Measurements from ENCODE around the gene CDK4. TPM values are rescaled to one million over a fixed set of nuclear protein-coding genes. Genes with fewer than 3 reads are reported as not detected.

Gene CDK4
- total RNA-seq, 1 donor from 2014 or later, result 120 TPM

- Mint-ChIP-seq H3K4me3 (ENCODE audit: unreplicated experiment) (no peak overlapping the region), H3K27ac (ENCODE audit: unreplicated experiment) (no peak overlapping the region), H3K27me3 (ENCODE audit: unreplicated experiment) (peaks cover 29% of the 10 kb centered on the region), H3K9me3 (ENCODE audit: unreplicated experiment) (no peaks in the 10 kb centered on the region), H3K36me3 (ENCODE audit: low read depth, unreplicated experiment) (peaks cover 3% of the 10 kb centered on the region), H3K4me1 (ENCODE audit: unreplicated experiment) (peaks cover 23% of the 10 kb centered on the region)
- no peak for TF ChIP-seq CTCF (IDR thresholded peaks at IDR 0.05; ENCODE audit: unreplicated experiment)
- no peak for DNase-seq (ENCODE audit: low spot score)
Observed at GRCh38 chr12:57762463-57762862, 10.4 kb upstream of the CDK4 start.

GRCh38 chr12:57761391-57761998, 9.4 kb upstream of the CDK4 start:
- H3K4me3 Mint-ChIP-seq (ENCODE audit: unreplicated experiment), result peak overlapping the region; percentile 59
- no peak for TF ChIP-seq CTCF (IDR thresholded peaks at IDR 0.05; ENCODE audit: unreplicated experiment)
- H3K4me1 Mint-ChIP-seq (ENCODE audit: unreplicated experiment), result peaks cover 22% of the 10 kb centered on the region
- H3K36me3 Mint-ChIP-seq (ENCODE audit: low read depth, unreplicated experiment), result peaks cover 6% of the 10 kb centered on the region
- no peaks in the 10 kb centered on the region for H3K9me3 Mint-ChIP-seq (ENCODE audit: unreplicated experiment)
- DNase-seq (ENCODE audit: low spot score), result no peak
- peaks cover 32% of the 10 kb centered on the region for H3K27me3 Mint-ChIP-seq (ENCODE audit: unreplicated experiment)
- peak overlapping the region; percentile 42 for H3K27ac Mint-ChIP-seq (ENCODE audit: unreplicated experiment)

GRCh38 chr12:57760347-57760982, 8.4 kb upstream of the CDK4 start:
- Mint-ChIP-seq H3K9me3 (ENCODE audit: unreplicated experiment) (no peaks in the 10 kb centered on the region), H3K27me3 (ENCODE audit: unreplicated experiment) (peaks cover 34% of the 10 kb centered on the region), H3K36me3 (ENCODE audit: low read depth, unreplicated experiment) (peaks cover 11% of the 10 kb centered on the region), H3K4me3 (ENCODE audit: unreplicated experiment) (no peak overlapping the region), H3K4me1 (ENCODE audit: unreplicated experiment) (peaks cover 21% of the 10 kb centered on the region), H3K27ac (ENCODE audit: unreplicated experiment) (no peak overlapping the region)
- DNase-seq (ENCODE audit: low spot score), result peak; percentile 46
- no peak for TF ChIP-seq CTCF (IDR thresholded peaks at IDR 0.05; ENCODE audit: unreplicated experiment)

- peak overlapping the region; percentile 13 for H3K4me3 Mint-ChIP-seq (ENCODE audit: unreplicated experiment)
- peak; percentile 30 for TF ChIP-seq CTCF (IDR thresholded peaks at IDR 0.05; ENCODE audit: unreplicated experiment)
- H3K9me3 Mint-ChIP-seq (ENCODE audit: unreplicated experiment), result no peaks in the 10 kb centered on the region
- H3K4me1 Mint-ChIP-seq (ENCODE audit: unreplicated experiment), result peaks cover 19% of the 10 kb centered on the region
- no peak overlapping the region for H3K27ac Mint-ChIP-seq (ENCODE audit: unreplicated experiment)
- H3K36me3 Mint-ChIP-seq (ENCODE audit: low read depth, unreplicated experiment), result peaks cover 13% of the 10 kb centered on the region
- no peak for DNase-seq (ENCODE audit: low spot score)
- peaks cover 30% of the 10 kb centered on the region for H3K27me3 Mint-ChIP-seq (ENCODE audit: unreplicated experiment)
Observed at GRCh38 chr12:57759360-57759980, 7.4 kb upstream of the CDK4 start.

Measured in endothelial cell (in vitro differentiated cells).